Umbilical cord (tissue), 2 donors: Measurements from ENCODE around the gene EEF1AKMT2. TPM values are rescaled to one million over a fixed set of nuclear protein-coding genes. Genes with fewer than 3 reads are reported as not detected.
A peak's percentile ranks its signal among the peaks of the same experiment; 100 is the strongest.
"Not testable (repeated sequence)": the region's sequence is repeated elsewhere in the genome, so short reads cannot be mapped to it uniquely, and the experiment has no call there.

Experiments used
- DNase-seq: peaks from one replicate; pipeline ENCODE4 v3.0.0-alpha.2; 2015; ENCODE audit warnings: low spot score
- total RNA-seq: library from RNA; depleted of rRNA; stranded (reverse); fragments of >200 nt; gene quantifications from one replicate; pipeline ENCODE4 v1.2.3, GENCODE V29; 2014; ENCODE audit warnings: low replicate concordance; ENCODE audit not compliant: insufficient read depth

EEF1AKMT2 gene
- 29.9 TPM for total RNA-seq

DNA sequence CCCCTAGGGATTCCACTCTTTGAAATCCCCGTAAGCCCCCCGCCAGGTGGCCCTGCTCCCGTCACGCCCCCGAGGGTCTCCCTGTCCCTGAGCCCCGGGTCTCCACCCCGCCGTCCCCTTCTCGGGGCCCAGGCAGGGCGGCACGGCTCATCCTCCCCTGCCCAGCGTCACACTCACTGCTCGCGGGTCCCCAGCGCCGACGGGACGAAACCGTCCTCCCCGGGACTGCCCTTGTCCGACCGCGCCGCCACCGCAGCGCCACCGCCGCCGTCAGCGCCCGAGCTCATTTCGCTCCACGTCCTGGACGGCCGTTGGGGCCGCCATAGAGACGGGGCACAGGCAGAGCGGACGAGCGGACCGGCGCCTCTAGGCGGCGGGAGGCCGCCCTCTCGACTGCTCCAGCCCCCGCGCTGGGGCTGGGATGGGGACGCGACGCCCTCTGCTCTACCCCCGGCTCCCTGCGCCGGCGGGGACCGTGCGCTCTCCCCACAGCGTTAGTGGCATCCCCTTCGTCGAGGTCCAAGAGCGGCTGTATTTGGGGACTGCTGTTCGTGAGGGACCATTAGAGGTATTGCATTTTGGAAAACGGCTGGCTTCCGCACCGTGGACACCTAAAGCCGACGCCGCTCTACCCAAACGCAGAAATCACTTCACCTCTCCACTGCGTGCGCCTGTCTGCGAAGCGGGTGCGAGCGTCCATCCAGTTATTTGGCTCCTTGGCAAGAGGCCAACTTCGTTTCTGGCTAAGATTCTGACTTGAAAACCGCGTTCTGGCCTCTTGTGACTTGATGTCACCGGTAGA, at the start of gene EEF1AKMT2:
EEF1AKMT2 (minus strand) TSS at position 341 of the 802 bp plus-strand sequence; CDS start at position 287, 54 bp downstream.
- DNase-seq, result peak; percentile 90

DNA sequence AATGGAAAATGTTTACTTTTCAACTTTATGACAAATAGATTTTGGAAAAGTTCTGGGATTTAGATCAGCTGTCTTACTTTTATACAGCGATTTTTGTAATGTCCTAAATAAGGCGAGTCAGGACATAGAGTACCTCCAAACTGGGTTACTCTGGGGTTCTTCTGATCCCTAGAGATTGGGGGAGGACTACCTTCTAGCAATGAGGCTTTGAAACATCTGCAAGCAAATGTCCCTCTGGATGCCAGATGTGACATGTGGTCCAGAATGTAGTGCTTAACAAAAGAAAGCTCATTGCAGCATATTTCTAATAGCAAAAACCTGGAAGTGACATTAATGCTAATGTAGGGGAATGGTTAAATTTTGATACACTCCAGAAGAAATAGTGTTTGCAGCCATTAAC, 46.0 kb upstream of the EEF1AKMT2 start:
- no peak for DNase-seq

DNA sequence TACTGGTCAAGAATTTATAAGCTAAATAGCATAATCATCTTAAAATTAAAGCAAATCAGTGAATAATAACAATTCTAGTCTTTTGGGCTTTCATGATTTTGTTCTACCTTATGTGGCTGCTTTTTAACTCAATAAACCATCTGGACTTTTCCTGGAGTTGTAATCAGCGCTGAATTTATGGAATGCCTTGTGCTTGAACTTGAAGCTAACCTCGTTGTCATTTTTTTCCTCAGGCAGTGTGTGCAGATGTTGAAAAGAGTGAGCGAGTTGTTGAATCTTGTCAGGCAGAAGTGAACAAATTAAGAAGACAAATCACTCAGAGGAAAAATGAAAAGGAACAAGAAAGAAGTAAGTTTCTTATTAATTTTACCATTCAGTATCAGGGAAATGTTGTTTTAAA, 39.4 kb upstream of the EEF1AKMT2 start:
- no peak for DNase-seq

DNA sequence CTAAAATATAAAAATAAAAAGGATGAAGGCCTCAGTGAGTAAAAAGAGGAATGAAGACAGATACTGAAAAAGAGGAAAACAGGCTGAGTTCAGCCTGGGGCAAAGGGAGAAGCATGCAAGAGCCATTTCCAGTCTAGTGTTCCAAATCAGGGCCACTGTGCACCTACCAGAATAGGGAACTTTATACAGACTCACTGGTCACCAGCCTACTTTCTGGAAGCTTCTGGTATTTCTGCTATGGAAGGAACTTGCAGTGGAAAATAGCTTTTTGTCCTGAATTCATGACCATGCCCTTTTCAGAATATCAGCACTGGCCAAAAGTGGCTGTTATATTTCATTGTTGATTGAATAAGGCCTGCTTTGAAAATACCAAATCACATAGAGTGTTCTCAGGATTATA, 38.8 kb upstream of the EEF1AKMT2 start:
- no peak for DNase-seq

DNA sequence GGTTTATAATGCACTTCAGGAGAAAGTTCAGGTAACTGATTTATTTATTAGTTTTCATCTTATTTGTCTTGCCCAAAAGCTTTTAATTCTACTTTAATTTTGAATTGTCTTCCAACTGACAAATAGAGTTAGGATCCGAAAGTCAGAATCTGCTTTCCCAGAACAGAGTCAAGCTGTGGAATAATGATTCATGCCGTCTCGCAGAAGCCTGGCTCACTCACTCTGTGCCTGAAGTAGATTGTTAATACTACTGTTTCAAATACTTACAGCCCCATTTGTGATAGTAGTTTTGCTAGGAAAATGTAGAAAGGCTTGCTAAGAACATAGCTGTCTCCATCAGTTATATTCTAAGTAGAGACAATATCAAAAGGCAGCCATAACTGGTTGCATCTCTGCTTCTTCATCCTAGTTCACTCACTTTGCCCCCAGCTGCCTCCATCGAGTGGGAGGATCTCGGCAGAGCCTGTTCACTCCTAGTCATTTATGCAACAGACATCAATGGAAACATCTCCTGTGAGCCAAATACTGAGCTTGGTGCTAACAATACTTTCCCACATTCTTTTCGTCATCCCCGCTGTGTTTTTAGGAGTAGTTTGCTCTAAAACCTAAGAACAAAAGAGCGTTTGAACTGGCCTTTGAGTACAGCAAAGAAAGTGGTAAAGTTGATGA, 37.9 kb upstream of the EEF1AKMT2 start:
- DNase-seq, result no peak

DNA sequence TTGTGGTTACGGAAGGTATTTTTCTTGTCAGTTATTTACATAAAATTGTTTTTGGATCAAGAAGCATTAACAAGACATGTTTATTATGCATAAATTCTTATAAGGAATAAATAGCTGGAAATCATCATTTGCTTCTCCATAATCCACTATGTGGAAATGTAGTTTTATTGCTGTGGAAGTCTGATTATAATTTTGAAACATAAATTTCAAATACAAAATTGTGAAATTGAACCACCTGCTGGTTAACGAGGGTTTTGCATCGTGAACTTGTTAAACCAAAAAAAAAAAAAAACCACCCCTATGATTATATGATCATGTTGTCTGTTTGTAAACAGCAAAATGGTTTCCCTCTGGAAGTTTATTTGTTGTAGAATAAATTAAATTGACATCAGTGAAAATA, 35.8 kb upstream of the EEF1AKMT2 start:
- peak; percentile 3 for DNase-seq

DNA sequence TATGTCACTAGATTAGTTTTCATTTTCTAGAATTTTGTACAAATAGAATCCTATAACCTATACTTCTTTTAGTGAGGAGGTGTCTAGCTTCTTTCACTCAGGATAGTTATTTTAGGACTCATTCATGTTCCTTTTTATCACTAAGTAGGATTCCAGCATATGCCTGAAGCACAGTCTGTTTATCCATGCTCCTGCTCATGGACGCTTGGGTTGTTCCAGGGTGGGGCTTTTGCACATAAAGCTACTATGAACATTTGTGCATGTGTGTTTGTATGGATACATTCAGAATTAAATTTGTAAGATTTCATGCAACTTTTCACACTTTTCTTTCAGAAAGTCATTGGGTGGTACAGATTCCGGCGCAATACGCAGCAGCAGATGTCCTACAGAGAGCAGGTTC, 34.6 kb upstream of the EEF1AKMT2 start:
- DNase-seq, result no peak

DNA sequence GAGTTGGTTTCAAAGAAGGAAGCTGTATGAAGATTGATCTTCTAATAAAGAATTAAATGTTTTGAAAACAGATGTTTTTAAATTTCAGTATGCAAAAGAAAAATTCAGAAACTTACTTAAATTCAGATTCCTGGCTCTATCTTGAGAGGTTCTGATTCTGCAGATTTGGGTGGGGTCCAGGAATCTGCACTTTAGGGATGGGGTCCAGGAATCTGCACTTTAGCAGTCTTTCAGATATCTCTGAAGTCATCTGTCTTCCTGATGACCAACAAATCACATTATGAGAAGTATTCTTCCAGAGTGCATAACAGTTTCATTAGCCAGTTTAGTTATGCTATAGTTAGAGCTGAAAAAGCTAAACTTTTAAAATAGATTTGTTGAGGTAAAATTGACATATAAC, 34.0 kb upstream of the EEF1AKMT2 start:
- no peak for DNase-seq

DNA sequence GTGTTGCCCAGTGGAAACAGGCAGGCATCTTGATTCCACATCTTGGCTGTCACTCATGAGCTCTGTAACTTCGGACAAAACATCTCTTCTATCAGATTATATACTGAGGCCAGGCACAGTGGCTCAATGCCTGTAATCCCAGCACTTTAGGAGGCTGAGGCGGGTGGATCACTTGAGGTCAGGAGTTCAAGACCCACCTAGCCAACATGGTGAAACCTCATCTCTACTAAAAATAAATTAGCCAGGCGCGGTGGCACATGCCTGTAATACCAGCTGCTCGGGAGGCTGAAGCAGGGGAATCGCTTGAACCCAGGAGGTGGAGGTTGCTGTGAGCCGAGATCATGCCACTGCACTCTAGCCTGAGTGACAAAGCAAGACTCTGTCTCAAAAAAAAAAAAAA, 33.2 kb upstream of the EEF1AKMT2 start:
- not testable (repeated sequence) for DNase-seq

DNA sequence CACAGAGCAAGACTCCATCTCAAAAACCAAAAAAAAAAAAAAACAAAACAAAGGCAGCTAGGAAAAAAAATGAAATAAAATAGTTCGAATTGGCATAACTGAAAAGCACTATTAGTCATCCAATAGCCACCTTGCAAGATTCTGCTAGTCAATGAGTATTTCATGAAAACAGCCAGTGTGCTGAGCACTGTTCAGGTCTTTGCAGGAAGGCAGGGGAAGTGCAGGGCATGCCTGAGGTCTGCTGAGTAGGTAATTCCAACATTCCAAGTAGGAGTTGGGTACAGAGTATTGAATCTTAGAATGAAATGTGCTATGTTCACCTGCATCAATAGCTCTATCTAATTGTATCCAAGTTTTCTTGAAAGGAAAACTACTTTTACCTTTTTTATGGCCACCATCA, 32.8 kb upstream of the EEF1AKMT2 start:
- DNase-seq, result no peak

DNA sequence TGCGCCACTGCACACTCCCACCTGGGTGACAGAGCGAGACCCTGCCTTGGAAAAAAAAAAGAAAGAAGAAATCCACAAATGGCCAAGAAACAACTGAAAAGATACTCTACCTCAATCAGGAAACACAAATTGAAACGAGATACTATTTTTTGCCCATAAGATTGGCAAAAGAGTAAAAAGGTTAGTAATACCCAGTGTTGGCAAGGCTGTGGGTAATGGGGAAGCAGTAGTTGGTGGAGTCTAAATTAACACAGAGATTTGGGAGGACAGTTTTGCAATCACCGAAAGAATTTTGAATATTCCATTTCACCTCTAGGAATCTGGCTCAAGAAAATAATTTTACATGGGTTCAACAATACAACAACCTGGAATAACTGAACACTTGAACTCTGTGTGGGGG, 29.8 kb upstream of the EEF1AKMT2 start:
- no peak for DNase-seq

DNA sequence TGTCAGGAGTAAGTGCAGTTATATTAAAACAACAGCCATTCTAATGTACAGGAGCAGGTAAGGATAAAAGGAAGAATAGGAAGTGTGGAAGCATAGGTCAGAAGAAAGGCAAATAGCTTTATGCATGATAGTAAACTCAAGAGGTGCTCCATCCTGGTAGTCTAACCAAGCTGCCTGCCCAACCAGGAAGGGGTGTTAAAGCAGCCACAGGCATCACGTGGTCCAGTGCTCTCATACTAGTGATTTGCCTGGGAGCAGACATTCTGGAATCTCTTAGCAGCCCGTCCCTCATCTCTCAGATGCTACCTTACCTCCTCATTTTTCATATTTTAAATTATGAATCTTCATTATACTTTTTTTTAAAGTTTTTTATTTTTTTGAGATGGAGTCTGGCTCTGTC, 28.4 kb upstream of the EEF1AKMT2 start:
- no peak for DNase-seq

DNA sequence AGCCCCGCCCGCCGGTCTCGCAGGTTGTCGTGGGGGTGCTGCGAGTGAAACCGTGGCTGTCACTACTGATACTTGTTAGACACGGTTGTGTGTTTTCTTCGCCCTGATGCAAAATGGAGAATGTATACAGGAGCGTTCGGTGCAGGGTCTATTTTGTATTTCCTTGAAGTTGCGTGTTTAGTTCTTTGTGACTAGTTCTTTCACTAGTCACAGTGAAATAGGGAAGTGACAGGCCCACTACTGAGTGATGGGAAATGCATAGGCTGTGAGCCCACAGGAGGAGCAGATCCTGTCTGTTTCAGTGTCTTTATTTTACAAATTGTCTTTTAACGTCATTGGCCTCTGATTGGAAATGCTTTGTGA, 10.6 kb upstream of the EEF1AKMT2 start:
- DNase-seq, result peak; percentile 10

DNA sequence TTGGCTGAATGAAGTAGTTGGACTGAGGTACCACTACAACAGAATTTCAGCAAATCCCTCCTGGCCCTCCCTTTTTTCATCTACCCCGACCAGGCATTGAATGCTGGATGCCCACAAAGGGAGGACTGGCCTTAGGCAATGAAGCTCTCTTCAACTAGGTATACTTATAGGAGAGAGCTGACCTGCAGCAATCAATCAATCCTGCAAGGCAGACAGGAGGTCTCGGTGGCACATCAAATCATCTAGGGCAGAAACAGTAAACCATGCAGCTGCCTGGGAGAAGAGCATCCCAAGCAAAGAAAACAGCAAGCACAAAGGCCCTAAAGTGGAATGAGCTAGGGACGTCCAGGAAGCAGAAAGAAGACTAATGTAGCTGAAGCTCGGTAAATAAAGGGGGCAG, 7.5 kb upstream of the EEF1AKMT2 start:
- DNase-seq, result no peak

DNA sequence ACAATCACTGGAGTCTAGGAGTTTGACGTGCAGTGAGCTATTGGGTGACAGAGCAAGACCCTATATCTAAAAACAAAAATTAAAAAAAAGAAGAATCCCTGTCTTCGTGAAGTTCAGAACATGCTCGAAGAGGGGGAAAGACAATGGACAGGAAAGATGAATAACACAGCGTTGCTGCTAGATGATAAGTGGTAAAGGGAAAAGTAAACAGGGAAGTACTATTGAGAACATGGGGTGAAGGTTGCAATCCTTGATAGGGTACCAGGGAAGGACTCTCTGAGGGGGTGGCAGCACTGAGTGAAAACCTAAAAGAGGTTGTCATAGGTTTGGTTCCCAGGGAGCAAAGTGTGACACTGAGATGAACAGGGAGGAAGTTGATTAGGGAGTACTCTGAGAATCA, 7.1 kb upstream of the EEF1AKMT2 start:
- DNase-seq, result no peak

DNA sequence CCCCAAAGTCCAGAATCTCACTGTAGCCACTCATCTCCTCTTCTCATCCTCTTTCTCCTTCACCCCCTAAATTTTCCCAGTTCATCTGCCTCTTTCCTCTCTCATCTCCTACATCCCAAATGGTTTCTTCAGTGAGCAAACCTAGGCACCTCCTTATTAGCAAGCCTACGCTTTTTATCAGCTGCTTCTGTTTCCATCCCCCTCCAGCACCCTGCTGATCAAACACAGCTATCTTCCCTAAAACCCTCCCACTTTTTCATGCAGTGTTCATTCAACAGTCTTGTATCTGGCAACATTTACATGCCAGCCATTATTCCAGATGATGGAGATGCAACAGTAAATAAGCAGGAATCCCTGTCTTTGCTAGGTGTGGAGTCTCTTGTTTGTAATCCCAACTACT, 6.7 kb upstream of the EEF1AKMT2 start:
- DNase-seq, result no peak

DNA sequence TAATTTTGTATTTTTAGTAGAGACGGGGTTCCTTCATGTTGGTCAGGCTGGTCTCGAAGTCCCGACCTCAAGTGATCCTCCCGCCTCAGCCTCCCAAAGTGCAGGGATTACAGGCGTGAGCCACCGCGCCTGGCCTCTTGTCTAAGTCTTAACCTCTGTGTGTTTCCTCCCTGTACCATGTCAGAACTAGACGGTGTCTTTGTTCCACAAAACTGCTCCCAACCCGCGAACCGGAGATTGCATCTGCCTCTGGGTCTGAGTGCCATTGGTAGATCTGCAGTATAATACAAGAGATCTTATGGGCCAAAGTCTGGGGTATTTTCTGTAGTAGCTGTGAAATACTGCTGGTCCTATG, 1.3 kb upstream of the EEF1AKMT2 start:
- no peak for DNase-seq

DNA sequence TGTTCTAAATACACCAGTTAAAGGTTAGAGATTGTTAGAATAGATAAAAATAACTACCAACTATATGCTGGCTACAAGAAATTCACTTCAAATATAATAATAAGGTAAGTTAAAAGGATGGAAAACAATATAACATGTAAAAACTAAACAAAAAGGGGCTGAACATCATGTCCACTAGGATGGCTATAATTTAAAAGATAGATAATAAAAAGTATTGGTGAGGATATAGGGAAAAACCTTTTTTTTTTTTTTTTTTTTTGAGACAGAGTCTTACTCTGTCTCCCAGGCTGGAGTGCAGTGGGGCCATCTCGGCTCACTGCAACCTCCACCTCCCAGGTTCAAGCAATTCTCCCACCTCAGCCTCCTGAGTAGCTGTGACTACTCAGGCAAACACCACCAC, 8.8 kb downstream of the EEF1AKMT2 start:
- not testable (repeated sequence) for DNase-seq

DNA sequence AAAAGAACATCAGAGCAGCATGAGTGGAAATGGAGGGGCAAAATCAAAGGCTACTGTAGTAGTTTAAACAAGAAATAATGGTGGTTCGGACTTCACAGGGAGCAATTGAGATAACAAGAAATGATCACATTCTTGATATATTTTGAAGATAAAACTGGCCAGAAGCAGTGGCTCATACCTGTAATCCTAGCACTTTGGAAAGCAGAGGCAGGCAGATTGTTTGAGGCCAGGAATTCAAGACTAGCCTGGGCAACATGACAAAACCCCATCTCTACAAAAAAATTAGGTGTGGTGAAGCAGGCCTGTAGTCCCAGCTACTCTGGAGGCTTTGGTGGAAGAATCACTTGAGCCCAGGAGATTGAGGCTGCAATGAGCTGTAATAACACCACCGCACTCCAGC, 22.9 kb downstream of the EEF1AKMT2 start:
- DNase-seq, result peak; percentile 18

DNA sequence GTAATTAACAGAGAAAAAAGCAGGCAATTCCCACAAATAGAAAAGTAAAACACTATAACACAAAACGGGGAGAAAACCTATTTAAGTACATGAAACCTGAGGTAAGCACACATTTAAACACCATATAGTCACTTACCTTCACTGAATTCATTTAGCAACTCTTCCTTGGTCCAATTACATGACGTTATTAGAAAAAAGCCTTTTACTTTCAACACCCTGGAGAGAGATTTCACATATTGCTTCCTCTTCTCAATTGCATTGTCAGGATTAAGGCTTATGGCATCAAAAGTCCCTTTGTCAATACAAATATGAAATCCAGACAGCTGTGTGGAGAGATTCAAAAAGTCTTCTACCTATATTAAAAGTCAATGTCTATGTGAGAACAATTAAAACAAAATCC, 26.4 kb downstream of the EEF1AKMT2 start:
- no peak for DNase-seq

DNA sequence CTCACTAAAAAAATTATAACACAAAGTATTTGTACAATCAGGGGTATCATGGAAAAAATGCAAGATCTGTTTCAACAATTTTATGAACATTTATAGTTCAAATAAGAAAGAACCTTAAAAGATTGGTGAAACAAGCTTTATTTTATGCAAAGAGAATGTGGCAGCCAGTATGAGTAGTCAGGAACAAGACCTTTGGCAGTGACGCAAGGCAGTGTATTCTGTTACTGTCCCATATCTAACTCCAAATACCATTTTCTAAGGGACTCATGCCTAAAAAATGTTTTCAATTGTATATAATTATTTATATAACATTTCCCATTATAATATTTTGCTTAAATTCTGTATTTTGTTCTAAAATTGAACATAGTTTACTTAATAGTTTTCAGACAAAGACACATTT, 28.4 kb downstream of the EEF1AKMT2 start:
- DNase-seq, result no peak

DNA sequence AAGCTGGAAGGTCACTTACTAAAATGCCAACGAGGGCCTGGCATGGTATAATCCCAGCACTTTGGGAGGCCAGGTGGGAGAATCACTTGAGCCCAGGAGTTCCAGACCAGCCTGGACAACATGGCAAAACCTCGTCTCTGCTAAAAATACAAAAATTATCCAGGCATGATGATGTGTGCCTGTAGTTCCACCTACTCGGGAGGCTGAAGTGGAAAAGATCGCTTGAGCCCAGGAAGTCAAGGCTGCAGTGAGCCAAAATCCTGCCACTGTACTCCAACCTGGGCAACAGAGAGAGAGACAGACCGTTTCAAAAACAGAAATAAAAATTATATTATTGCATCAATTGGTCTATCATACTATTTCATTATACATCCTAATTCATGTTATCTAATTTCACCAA, 29.4 kb downstream of the EEF1AKMT2 start:
- no peak for DNase-seq

DNA sequence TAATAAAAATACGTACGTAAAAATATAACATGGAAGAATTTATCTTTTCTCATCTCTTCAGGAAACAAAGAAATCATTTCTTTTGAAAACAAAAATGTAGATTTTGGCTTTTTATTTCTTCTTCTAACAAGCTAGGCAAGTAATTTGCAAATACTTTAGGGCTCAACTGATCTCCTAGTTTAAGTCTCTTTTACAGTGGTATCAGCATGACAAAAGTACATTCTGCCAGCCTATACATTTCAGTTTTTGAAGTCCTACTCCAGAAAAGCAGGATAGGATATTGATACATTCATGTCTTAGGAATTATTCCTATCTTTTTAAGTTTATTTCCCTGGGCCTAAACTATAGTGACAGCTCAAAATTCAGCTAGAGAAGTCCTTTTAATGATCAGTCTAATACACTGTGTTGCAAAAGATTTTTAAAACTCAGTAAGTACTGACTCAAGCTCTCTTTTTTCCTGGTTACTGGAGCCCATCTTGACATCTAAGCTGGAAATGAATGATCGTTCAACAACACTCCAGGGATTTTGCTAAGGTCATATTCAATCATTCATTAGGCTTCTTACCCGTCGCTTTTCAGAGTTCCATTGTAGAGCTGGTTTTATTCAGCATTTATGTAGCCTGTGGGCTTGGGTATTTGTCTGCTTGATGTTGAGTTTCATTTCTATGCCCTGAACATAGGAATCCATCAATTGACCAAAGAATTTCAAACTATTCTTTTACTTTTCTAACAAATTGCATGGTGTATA, 35.4 kb downstream of the EEF1AKMT2 start:
- no peak for DNase-seq
